Measurements from ENCODE around the gene MBD5. TPM values are rescaled to one million over a fixed set of nuclear protein-coding genes. Genes with fewer than 3 reads are reported as not detected.

The MBD5 gene
- total RNA-seq, 1 donor from 2014 or later = 18.8 TPM

GRCh38 chr2:148513427-148513826 lies 492.5 kb downstream of the MBD5 start:
- no peaks in the 10 kb centered on the region for H3K27me3 Mint-ChIP-seq (ENCODE audit: insufficient read depth)
- no peak overlapping the region for H3K27ac Mint-ChIP-seq
- intact Hi-C loops (cut with micrococcal nuclease) = no loop called here
- H3K4me1 Mint-ChIP-seq (ENCODE audit: low read depth) = peaks cover 63% of the 10 kb centered on the region
- H3K9me3 Mint-ChIP-seq = no peaks in the 10 kb centered on the region
- peaks cover 2% of the 10 kb centered on the region for H3K36me3 Mint-ChIP-seq (ENCODE audit: low read depth)
- DNase-seq (ENCODE audit: low spot score) = no peak
- no peak overlapping the region for H3K4me3 Mint-ChIP-seq

GRCh38 chr2:148515120-148515519 lies 494.2 kb downstream of the MBD5 start:
- no peaks in the 10 kb centered on the region for H3K27me3 Mint-ChIP-seq (ENCODE audit: insufficient read depth)
- no peak for DNase-seq (ENCODE audit: low spot score)
- peaks cover 2% of the 10 kb centered on the region for H3K36me3 Mint-ChIP-seq (ENCODE audit: low read depth)
- H3K4me3 Mint-ChIP-seq = no peak overlapping the region
- H3K9me3 Mint-ChIP-seq = no peaks in the 10 kb centered on the region
- peak overlapping the region; percentile 72 for H3K27ac Mint-ChIP-seq
- peaks cover 47% of the 10 kb centered on the region for H3K4me1 Mint-ChIP-seq (ENCODE audit: low read depth)
- intact Hi-C loops (cut with micrococcal nuclease) = loop anchor here (1.0 kb wide), 1 partner anchor 9 kb away; no protein-coding TSS in a partner anchor

- intact Hi-C loops (cut with micrococcal nuclease) = loop anchor here (1.0 kb wide), 1 partner anchor 8 kb away; no protein-coding TSS in a partner anchor
- H3K36me3 Mint-ChIP-seq (ENCODE audit: low read depth) = peaks cover 2% of the 10 kb centered on the region
Observed at GRCh38 chr2:148515976-148516375, 495.1 kb downstream of the MBD5 start.

GRCh38 chr2:148517296-148517695 lies 496.4 kb downstream of the MBD5 start:
- intact Hi-C loops (cut with micrococcal nuclease) = no loop called here
- H3K4me1 Mint-ChIP-seq (ENCODE audit: low read depth) = peaks cover 44% of the 10 kb centered on the region

More at GRCh38 chr2:148515976-148516375, 495.1 kb downstream of the MBD5 start:
- no peaks in the 10 kb centered on the region for H3K9me3 Mint-ChIP-seq
- H3K27me3 Mint-ChIP-seq (ENCODE audit: insufficient read depth) = no peaks in the 10 kb centered on the region
- H3K4me1 Mint-ChIP-seq (ENCODE audit: low read depth) = peaks cover 47% of the 10 kb centered on the region
- H3K4me3 Mint-ChIP-seq = no peak overlapping the region
- no peak for DNase-seq (ENCODE audit: low spot score)
- H3K27ac Mint-ChIP-seq = peak overlapping the region; percentile 31

GRCh38 chr2:148517822-148518221 lies 496.9 kb downstream of the MBD5 start:
- no peak for DNase-seq (ENCODE audit: low spot score)
- Mint-ChIP-seq H3K4me3 (no peak overlapping the region), H3K27ac (no peak overlapping the region), H3K4me1 (ENCODE audit: low read depth) (peaks cover 44% of the 10 kb centered on the region), H3K27me3 (ENCODE audit: insufficient read depth) (no peaks in the 10 kb centered on the region), H3K9me3 (no peaks in the 10 kb centered on the region), H3K36me3 (ENCODE audit: low read depth) (peaks cover 2% of the 10 kb centered on the region)
- intact Hi-C loops (cut with micrococcal nuclease) = no loop called here

More at GRCh38 chr2:148517296-148517695, 496.4 kb downstream of the MBD5 start:
- H3K36me3 Mint-ChIP-seq (ENCODE audit: low read depth) = peaks cover 2% of the 10 kb centered on the region
- DNase-seq (ENCODE audit: low spot score) = no peak
- no peak overlapping the region for H3K27ac Mint-ChIP-seq
- no peaks in the 10 kb centered on the region for H3K27me3 Mint-ChIP-seq (ENCODE audit: insufficient read depth)
- no peak overlapping the region for H3K4me3 Mint-ChIP-seq
- H3K9me3 Mint-ChIP-seq = no peaks in the 10 kb centered on the region

GRCh38 chr2:148519013-148519412 lies 498.1 kb downstream of the MBD5 start:
- peaks cover 2% of the 10 kb centered on the region for H3K36me3 Mint-ChIP-seq (ENCODE audit: low read depth)
- H3K4me3 Mint-ChIP-seq = no peak overlapping the region
- no peak overlapping the region for H3K27ac Mint-ChIP-seq
- intact Hi-C loops (cut with micrococcal nuclease) = no loop called here
- H3K27me3 Mint-ChIP-seq (ENCODE audit: insufficient read depth) = no peaks in the 10 kb centered on the region
- H3K4me1 Mint-ChIP-seq (ENCODE audit: low read depth) = peaks cover 54% of the 10 kb centered on the region
- no peak for DNase-seq (ENCODE audit: low spot score)
- no peaks in the 10 kb centered on the region for H3K9me3 Mint-ChIP-seq

- no peak overlapping the region for H3K4me3 Mint-ChIP-seq
- peaks cover 8% of the 10 kb centered on the region for H3K9me3 Mint-ChIP-seq
- peaks cover 10% of the 10 kb centered on the region for H3K36me3 Mint-ChIP-seq (ENCODE audit: low read depth)
- intact Hi-C loops (cut with micrococcal nuclease) = loop anchor here (5.0 to 10.0 kb wide), 4 partner anchors 291 to 1064 kb away; partner anchors contain the start of genes ACVR2A and MMADHC
- no peak overlapping the region for H3K27ac Mint-ChIP-seq
- H3K27me3 Mint-ChIP-seq (ENCODE audit: insufficient read depth) = no peaks in the 10 kb centered on the region
- H3K4me1 Mint-ChIP-seq (ENCODE audit: low read depth) = peaks cover 56% of the 10 kb centered on the region
- DNase-seq (ENCODE audit: low spot score) = no peak
Observed at GRCh38 chr2:148521181-148521580, 500.3 kb downstream of the MBD5 start.

- H3K36me3 Mint-ChIP-seq (ENCODE audit: low read depth) = peaks cover 8% of the 10 kb centered on the region
- H3K27me3 Mint-ChIP-seq (ENCODE audit: insufficient read depth) = no peaks in the 10 kb centered on the region
- H3K9me3 Mint-ChIP-seq = peaks cover 8% of the 10 kb centered on the region
- peak overlapping the region; percentile 56 for H3K27ac Mint-ChIP-seq
- intact Hi-C loops (cut with micrococcal nuclease) = loop anchor here (5.0 to 10.0 kb wide), 4 partner anchors 289 to 1061 kb away; partner anchors contain the start of genes ACVR2A and MMADHC
- H3K4me1 Mint-ChIP-seq (ENCODE audit: low read depth) = peaks cover 72% of the 10 kb centered on the region
- DNase-seq (ENCODE audit: low spot score) = no peak
- peak overlapping the region; percentile 2 for H3K4me3 Mint-ChIP-seq
Observed at GRCh38 chr2:148523315-148523714, 502.4 kb downstream of the MBD5 start.

- no peaks in the 10 kb centered on the region for H3K27me3 Mint-ChIP-seq (ENCODE audit: insufficient read depth)
Observed at GRCh38 chr2:148524519-148524919, 503.6 kb downstream of the MBD5 start.

GRCh38 chr2:148525130-148525529 lies 504.2 kb downstream of the MBD5 start:
- H3K4me3 Mint-ChIP-seq = peak overlapping the region; percentile 49
- peaks cover 8% of the 10 kb centered on the region for H3K36me3 Mint-ChIP-seq (ENCODE audit: low read depth)
- intact Hi-C loops (cut with micrococcal nuclease) = loop anchor here (2.0 to 10.0 kb wide), 7 partner anchors 66 to 1343 kb away; partner anchors contain the start of genes ACVR2A, KIF5C and MMADHC
- peaks cover 90% of the 10 kb centered on the region for H3K4me1 Mint-ChIP-seq (ENCODE audit: low read depth)
- peaks cover 8% of the 10 kb centered on the region for H3K9me3 Mint-ChIP-seq
- H3K27me3 Mint-ChIP-seq (ENCODE audit: insufficient read depth) = no peaks in the 10 kb centered on the region
- peak overlapping the region; percentile 95 for H3K27ac Mint-ChIP-seq
- no peak for DNase-seq (ENCODE audit: low spot score)

More at GRCh38 chr2:148524519-148524919, 503.6 kb downstream of the MBD5 start:
- peaks cover 8% of the 10 kb centered on the region for H3K9me3 Mint-ChIP-seq
- peaks cover 8% of the 10 kb centered on the region for H3K36me3 Mint-ChIP-seq (ENCODE audit: low read depth)
- H3K4me3 Mint-ChIP-seq = peak overlapping the region; percentile 49
- DNase-seq (ENCODE audit: low spot score) = peak; percentile 58
- peak overlapping the region; percentile 95 for H3K27ac Mint-ChIP-seq
- peaks cover 84% of the 10 kb centered on the region for H3K4me1 Mint-ChIP-seq (ENCODE audit: low read depth)
- intact Hi-C loops (cut with micrococcal nuclease) = loop anchor here (1.0 to 10.0 kb wide), 14 partner anchors 9 to 1060 kb away; partner anchors contain the start of genes ACVR2A, MMADHC and ORC4

GRCh38 chr2:148526509-148527346 lies 505.8 kb downstream of the MBD5 start:
- peak overlapping the region; percentile 88 for H3K27ac Mint-ChIP-seq
- H3K4me3 Mint-ChIP-seq = peak overlapping the region; percentile 68
- intact Hi-C loops (cut with micrococcal nuclease) = loop anchor here (5.0 to 10.0 kb wide), 6 partner anchors 351 to 1344 kb away; partner anchors contain the start of genes ACVR2A, KIF5C and MMADHC
- peaks cover 88% of the 10 kb centered on the region for H3K4me1 Mint-ChIP-seq (ENCODE audit: low read depth)
- no peak for DNase-seq (ENCODE audit: low spot score)
- H3K9me3 Mint-ChIP-seq = peaks cover 8% of the 10 kb centered on the region
- H3K27me3 Mint-ChIP-seq (ENCODE audit: insufficient read depth) = no peaks in the 10 kb centered on the region
- H3K36me3 Mint-ChIP-seq (ENCODE audit: low read depth) = peaks cover 8% of the 10 kb centered on the region

- Mint-ChIP-seq H3K27me3 (ENCODE audit: insufficient read depth) (no peaks in the 10 kb centered on the region), H3K36me3 (ENCODE audit: low read depth) (peaks cover 10% of the 10 kb centered on the region), H3K27ac (peak overlapping the region; percentile 88), H3K4me3 (peak overlapping the region; percentile 68), H3K9me3 (peaks cover 8% of the 10 kb centered on the region), H3K4me1 (ENCODE audit: low read depth) (peaks cover 84% of the 10 kb centered on the region)
- intact Hi-C loops (cut with micrococcal nuclease) = loop anchor here (1.0 to 10.0 kb wide), 10 partner anchors 13 to 1345 kb away; partner anchors contain the start of genes ACVR2A, KIF5C and MMADHC
- DNase-seq (ENCODE audit: low spot score) = no peak
Observed at GRCh38 chr2:148527488-148528340, 506.8 kb downstream of the MBD5 start.
